GM18517 (cell line): ENCODE measurements around the gene VAV2.

Experiments used
- ATAC-seq: cut with Tn5 transposase; IDR thresholded peaks from one replicate; pipeline ENCODE4 v1.9.1; 2021; ENCODE audit warnings: mild to moderate bottlenecking, moderate library complexity; ENCODE audit not compliant: unreplicated experiment

The VAV2 gene

DNA sequence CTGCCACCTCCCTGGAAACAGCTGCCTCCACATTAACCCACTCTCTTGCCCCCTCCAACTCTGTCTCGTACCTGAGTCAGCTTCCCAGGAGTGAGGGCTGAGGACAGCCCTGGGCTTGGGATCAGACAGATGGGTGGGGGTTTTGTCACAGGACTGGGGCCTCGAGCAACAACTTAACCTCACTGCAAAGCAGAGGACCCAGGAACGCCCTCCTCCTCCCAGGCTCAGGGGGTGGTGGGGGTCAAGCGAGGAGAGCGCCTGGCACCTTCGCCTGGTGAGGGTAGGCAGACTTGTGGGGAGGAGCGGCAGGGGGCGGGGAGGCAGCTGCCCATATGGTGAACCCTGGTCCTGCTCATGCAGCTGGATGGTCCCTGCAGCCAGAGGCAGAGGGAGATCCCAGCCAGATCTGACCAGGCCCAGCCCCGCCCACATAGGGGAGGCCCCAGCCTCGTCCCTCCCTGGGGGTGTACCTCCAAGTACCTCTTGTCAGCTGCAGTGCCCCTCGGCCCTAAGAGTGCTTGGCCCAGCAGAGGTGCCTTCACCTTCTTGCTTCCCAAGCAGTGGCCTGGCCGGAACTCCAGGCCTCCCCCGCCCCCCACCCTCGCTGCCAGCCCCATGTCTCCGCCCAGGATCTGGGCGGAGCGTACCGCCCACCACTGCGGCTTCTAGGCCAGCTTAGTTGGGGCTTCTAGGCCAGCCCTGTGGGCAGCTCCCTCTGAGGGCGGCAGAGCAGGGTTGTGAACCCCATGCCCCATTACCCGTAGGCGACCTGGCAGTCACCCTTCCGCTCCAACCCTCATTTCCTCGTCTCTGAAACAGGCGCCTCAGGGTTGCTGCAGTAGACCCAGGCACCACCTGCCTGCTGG is 254.1 kb downstream of the VAV2 start, which contains the start of gene SARDH:
TSS of gene SARDH (minus strand) at position 579 of the 866 bp plus-strand sequence. CDS start 4,179 bp downstream, outside the sequence.
- no peak for ATAC-seq

GRCh38 chr9:133737071-133737773 is 254.9 kb downstream of the VAV2 start:
- no peak for ATAC-seq

GRCh38 chr9:133735931-133736330 is 256.2 kb downstream of the VAV2 start:
- ATAC-seq = no peak

- no peak for ATAC-seq
Observed at GRCh38 chr9:133735415-133735775, 256.7 kb downstream of the VAV2 start.

DNA sequence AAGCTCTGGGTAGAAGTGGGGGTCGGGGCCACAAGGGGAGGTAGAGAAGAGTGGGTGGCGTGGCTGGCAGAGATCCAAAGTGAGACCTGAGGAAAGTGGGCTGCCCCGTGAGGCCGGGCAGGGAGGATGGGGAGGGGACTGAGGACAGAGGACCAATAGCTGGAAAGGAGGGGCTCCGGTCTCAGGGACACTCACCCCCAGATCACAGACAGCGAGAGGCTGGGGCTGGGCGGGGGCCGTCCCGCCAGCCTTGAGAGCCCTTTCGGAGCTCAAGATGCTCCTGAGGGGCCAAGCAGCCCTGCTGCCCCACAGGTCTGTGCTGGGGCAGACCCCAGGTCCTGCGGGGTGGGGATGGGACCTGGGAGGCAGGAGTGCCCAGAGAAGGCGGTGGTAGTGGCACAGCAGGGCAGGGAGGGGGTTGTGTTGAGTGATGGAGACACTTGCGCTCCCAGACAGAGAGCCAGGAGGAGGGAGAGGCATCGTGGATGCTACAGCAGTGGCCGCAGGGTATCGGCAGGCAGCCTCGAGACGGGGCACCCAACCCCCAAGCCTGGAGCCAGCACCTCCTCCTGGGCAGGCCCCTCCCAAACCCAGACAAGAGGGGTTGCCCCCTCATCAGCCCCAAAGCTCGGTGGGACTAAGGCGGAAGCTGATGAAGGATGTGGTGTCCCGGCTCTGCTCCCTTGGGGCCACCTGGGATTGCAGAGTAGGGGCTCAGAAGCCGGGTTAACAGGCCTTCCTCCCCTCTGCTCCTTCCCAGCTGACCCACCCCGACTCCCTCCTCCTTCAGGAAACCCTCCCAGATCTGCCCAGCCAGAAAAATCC is 257.3 kb downstream of the VAV2 start:
- no peak for ATAC-seq

GRCh38 chr9:133733796-133734533 is 258.2 kb downstream of the VAV2 start:
- ATAC-seq = no peak

- no peak for ATAC-seq
Observed at GRCh38 chr9:133733421-133733795, 258.7 kb downstream of the VAV2 start.

DNA sequence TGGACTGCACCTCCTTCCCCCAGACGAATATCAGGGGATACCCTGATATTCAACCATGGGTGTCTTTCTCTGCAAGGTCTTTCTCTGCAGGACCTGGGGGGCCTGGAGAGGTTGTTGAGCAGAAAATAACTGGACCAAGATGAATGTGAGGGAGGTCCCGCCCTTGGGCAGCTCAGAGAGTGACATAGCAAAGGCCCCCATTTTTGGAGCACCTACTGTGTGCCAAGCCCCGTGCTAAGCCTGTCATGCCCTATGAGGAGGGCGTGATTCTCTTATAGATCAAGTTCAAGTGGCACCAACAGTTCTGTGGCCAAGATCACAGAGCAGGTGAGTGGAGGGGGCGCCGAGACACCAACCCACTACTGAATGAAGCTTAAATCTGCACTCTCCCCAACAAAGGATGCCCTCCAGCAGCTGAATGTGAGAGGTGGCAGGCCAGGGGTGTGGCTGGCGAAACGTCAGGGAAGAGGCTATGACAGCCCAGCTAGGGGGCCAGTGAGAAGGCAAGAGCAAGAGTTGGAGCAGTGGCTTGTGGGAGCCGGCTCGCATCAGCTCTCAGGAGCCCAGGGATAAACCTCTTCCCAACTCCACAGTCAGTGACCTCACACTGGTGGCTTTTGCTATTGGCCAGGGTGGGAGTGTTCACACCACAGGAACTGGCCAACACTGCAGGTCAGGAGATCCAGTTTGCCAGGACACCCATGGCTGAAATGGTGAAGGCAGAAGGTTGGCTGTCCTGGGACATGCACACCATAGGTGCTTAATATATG is 259.3 kb downstream of the VAV2 start:
- ATAC-seq = no peak

GRCh38 chr9:133731876-133732638 is 260.1 kb downstream of the VAV2 start:
- no peak for ATAC-seq

DNA sequence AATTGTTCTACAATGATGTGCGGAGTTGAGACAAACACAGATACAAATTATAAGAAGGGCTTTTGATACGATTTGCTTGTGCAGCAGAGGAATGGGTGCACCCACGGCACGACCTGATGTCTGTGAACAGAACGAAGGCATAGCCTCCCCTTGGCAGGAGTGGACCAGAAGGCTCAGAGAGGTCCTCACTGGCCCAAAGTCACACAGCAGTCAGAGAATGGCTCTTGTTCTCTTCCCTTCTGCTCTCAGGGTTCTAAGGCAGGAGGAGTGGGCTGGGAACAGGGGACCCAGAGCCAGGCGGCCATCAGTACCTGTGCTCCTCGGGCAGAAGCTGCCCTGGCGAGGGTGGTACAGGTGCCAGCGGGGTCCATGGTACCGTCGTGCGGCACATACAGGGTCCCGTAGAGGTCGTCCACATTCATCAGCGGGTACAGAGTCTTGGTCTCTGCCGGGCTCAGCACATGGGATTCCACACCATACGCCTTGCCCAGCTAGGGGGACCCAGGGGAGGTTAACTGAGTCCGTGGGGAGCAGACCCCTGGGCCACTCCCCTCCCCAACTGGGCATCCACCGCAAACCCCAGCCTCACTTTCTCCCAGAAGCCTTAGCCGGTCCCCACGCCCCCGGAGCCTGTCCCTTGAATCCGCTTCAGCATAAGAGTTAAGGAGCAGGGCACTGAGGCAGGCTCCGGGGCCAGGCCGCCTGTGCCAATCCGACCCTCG is 261.0 kb downstream of the VAV2 start:
- ATAC-seq = no peak

DNA sequence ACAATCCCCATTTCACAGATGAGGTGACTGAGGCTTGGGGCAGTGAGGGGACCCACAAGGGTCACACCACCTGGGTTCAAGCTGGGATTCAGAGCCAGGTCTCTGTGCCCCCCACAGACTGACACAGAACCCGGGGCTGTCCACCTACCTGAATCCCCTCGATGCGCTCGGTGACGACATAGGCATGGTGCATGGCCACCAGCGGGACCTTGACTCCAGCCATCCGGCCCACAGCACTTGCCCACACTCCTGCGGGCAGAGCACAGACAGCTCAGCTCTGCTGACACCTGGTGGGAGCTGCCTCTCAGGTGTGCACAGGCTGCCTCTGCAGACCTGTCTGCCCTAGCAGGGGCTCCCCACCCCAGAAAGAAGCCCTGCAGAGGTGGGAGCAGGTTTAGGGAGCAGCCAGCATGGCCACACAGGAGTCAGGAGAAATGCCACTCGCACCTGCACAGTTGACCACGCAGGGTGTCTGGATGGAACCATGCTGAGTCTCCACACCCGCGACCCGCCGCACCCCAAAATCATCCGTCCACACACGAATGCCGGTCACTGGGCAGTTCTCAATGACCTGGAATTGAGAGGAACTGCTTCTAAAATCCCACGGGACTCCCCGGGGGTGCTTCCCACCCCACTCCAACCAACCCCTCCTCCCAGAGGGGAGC is 262.4 kb downstream of the VAV2 start:
- ATAC-seq = no peak

GRCh38 chr9:133728856-133729616 is 263.1 kb downstream of the VAV2 start:
- no peak for ATAC-seq

- ATAC-seq = no peak
Observed at GRCh38 chr9:133727876-133728441, 264.2 kb downstream of the VAV2 start.

GRCh38 chr9:133727277-133727875 is 264.7 kb downstream of the VAV2 start:
- ATAC-seq = no peak

GRCh38 chr9:133726401-133727276 is 265.5 kb downstream of the VAV2 start:
- ATAC-seq = no peak

DNA sequence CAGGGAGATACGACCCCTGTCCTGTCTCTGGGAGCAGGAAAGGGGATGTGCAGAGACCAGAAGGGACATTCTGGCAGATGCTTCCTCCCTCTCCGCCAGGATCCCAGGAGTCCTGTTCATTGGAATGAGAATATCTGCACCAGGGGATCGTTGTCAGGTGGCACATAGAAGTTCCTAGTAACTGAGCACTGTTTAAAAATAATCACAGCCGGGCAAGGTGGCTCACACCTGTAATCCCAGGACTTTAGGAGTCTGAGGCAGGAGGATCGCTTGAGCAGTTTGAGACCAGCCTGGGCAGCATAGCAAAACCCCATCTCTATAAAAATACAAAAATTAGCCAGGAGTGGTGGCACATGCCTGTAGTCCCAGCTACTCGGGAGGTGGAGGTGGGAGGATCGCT is 266.2 kb downstream of the VAV2 start:
- no peak for ATAC-seq
